ENCODE data around the gene CEP72. TPM values are rescaled to one million over a fixed set of nuclear protein-coding genes. Genes with fewer than 3 reads are reported as not detected.

The CEP72 gene
- total RNA-seq, 4 donors from 2014 or later: 2.7 to 8.6 (median 4.0) TPM

DNA sequence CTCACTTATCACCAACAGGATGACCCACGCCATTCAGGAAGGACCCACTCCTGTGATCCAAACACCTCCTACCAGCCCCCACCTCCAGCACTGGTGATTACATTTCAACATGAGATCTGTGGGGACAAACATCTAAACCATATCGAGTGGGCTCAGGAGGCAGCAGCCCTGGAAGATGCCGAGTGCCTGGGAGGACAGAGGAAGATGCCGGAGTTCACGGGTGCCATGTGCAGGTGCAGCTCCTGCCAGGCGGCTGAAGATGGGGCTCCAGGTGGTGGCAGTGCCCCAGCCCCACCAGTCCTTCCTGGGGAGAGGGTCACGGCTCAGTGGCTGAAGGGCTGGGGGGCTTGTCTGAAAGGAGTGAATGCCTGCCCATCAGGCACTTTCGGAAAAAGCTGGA lies 6.1 kb upstream of the CEP72 start:
- DNase-seq: no peak
- no peaks in the 10 kb centered on the region for H3K36me3 ChIP-seq
- intact Hi-C loops (cut with DNase I): no loop called here
- H3K4me1 ChIP-seq: peaks cover 0 to 3% (median 0%) of the 10 kb centered on the region in 3 donors
- H3K27ac ChIP-seq: no peak overlapping the region
- peaks cover 0 to 68% (median 0%) of the 10 kb centered on the region in 4 donors for H3K27me3 ChIP-seq
- H3K4me3 ChIP-seq: no peak overlapping the region
- WGBS, 2 donors: 87 to 92% methylated on average over 3 to 5 of the region's 8 CpGs
- no peak for TF ChIP-seq POLR2A (IDR thresholded peaks at IDR 0.05)
- TF ChIP-seq, protein P1, sequence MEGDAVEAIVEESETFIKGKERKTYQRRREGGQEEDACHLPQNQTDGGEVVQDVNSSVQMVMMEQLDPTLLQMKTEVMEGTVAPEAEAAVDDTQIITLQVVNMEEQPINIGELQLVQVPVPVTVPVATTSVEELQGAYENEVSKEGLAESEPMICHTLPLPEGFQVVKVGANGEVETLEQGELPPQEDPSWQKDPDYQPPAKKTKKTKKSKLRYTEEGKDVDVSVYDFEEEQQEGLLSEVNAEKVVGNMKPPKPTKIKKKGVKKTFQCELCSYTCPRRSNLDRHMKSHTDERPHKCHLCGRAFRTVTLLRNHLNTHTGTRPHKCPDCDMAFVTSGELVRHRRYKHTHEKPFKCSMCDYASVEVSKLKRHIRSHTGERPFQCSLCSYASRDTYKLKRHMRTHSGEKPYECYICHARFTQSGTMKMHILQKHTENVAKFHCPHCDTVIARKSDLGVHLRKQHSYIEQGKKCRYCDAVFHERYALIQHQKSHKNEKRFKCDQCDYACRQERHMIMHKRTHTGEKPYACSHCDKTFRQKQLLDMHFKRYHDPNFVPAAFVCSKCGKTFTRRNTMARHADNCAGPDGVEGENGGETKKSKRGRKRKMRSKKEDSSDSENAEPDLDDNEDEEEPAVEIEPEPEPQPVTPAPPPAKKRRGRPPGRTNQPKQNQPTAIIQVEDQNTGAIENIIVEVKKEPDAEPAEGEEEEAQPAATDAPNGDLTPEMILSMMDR (IDR thresholded peaks at IDR 0.05): no peak
- no peaks in the 10 kb centered on the region for H3K9me3 ChIP-seq

DNA sequence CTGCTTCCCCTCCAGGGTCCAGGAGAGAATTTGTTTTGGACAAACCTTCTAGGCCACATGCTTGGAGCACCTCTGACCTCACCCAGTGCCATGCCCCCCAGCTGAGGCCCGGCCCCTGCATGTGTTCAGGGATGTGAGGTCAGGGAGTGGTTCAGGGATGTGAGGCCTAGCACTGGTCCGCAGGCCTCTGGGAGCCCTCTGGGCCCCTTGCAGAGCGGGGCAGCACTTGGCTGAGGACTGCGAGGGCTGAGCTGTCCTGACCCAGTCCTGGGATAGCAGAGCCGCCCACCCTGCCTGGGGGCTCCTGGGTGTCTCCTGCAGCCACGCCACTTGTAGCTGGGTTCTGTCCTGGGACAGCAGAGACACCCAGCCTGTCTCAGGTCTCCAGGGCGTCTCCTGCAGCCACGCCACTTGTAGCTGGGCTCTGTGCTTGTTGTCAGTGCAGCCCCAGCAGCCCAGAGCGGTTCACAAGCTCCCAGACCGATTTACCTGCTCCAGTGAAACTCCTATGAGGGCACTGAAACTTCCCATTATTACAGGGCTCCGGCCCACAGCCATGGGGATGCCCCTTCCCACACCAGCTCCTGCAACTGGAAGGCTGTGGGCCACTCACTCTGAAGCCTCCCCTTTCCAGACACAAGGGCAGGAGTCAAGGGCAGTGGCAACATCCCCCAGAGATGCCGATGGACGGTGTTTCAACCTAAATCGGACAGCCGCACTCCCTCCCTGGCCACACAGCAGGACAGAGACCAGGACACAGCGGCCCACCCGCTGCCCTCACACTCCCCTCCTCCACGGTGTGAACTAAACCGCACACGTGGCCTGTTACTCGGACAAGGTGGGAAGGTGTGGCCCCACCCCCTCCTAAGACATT lies 5.4 kb upstream of the CEP72 start:
- H3K27ac ChIP-seq: no peak overlapping the region
- no peak overlapping the region for H3K4me3 ChIP-seq
- peaks cover 0 to 61% (median 0%) of the 10 kb centered on the region in 4 donors for H3K27me3 ChIP-seq
- DNase-seq: no peak
- TF ChIP-seq, protein P1 (IDR thresholded peaks at IDR 0.05): no peak
- TF ChIP-seq POLR2A (IDR thresholded peaks at IDR 0.05): no peak
- peaks cover 5 to 10% (median 5%) of the 10 kb centered on the region in 3 donors for H3K4me1 ChIP-seq
- H3K9me3 ChIP-seq: no peaks in the 10 kb centered on the region
- H3K36me3 ChIP-seq: no peaks in the 10 kb centered on the region
- intact Hi-C loops (cut with DNase I): no loop called here
- 74 to 82% methylated on average over 7 to 12 of the region's 21 CpGs for WGBS, 2 donors

GRCh38 chr5:607541-608428 lies 4.4 kb upstream of the CEP72 start:
- H3K36me3 ChIP-seq: no peaks in the 10 kb centered on the region
- H3K27me3 ChIP-seq: peaks cover 0 to 51% (median 0%) of the 10 kb centered on the region in 4 donors
- no peaks in the 10 kb centered on the region for H3K9me3 ChIP-seq
- no peak overlapping the region for H3K27ac ChIP-seq
- DNase-seq: no peak
- H3K4me3 ChIP-seq: no peak overlapping the region
- intact Hi-C loops (cut with DNase I): no loop called here
- TF ChIP-seq POLR2A (IDR thresholded peaks at IDR 0.05): no peak
- TF ChIP-seq, protein P1 (IDR thresholded peaks at IDR 0.05): no peak
- peaks cover 5 to 13% (median 8%) of the 10 kb centered on the region in 3 donors for H3K4me1 ChIP-seq
- 51 to 52% methylated on average over 19 to 23 of the region's 37 CpGs for WGBS, 2 donors

- TF ChIP-seq POLR2A (IDR thresholded peaks at IDR 0.05): no peak
- TF ChIP-seq, protein P1 (IDR thresholded peaks at IDR 0.05): no peak
- 67 to 82% methylated on average over 3 to 6 of the region's 31 CpGs for WGBS, 2 donors
- Histone ChIP-seq H3K9me3 (no peaks in the 10 kb centered on the region), H3K36me3 (no peaks in the 10 kb centered on the region), H3K27me3 (peaks cover 0 to 42% (median 0%) of the 10 kb centered on the region in 4 donors), H3K27ac (no peak overlapping the region), H3K4me3 (no peak overlapping the region), H3K4me1 (peaks cover 5 to 20% (median 11%) of the 10 kb centered on the region in 3 donors)
- no peak for DNase-seq
- intact Hi-C loops (cut with DNase I): no loop called here
Observed at GRCh38 chr5:608429-609370, 3.4 kb upstream of the CEP72 start.
